Astrocyte of the cerebellum (primary cell): Measurements from ENCODE around the gene TPTE2.
"Not testable (repeated sequence)": the region's sequence is repeated elsewhere in the genome, so short reads cannot be mapped to it uniquely, and the experiment has no call there.

ENCODE experiments used
- DNase-seq: peaks from one replicate; pipeline ENCODE4 v3.0.0-alpha.2; 2011; ENCODE audit warnings: low read depth
- H3K4me3 ChIP-seq: 2 replicates; pipeline ENCODE4 v1.5.1; 2011; ENCODE audit warnings: mild to moderate bottlenecking, low read depth, low read length, moderate library complexity
- CTCF ChIP-seq: IDR thresholded peaks from 2 replicates; pipeline ENCODE4 v1.5.1; 2012; ENCODE audit warnings: low read length, low read depth, moderate library complexity, mild to moderate bottlenecking; ENCODE audit errors: missing control alignments
- in situ Hi-C: cut with HindIII; loops from 2 replicates; pipeline ENCODE4 v1.10.0; 2017; ENCODE audit warnings: low sequenced_read_pairs

Gene TPTE2

DNA sequence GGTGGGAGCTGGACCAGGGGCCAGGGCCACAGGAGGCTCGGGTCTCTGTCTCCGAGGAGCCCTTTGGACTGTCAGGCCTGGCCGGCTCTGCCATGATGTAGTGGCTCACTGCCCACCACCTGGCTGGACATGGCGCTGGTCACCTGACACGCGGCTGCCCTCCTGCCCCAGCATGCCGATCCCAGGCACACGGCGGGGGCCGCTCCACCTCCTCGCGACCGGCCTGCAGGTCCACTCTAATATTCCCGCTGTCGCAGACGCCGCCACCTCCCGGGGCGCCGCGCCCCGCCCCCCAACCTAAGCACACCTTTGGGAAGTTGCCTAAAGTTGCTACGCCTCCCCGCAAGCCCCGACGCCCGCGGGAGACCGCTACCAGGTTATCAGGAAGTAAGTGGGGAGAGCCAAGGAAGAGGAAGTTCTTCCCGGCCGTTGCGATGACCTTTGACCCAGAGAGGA, at the start of gene TPTE2:
Gene TPTE2, minus strand, starts transcription at position 406 of the 456 bp plus-strand sequence. CDS start 58,298 bp downstream, outside the sequence.
- in situ Hi-C loops, H3K4me3 ChIP-seq, DNase-seq: not testable (repeated sequence)

- in situ Hi-C loops, result no loop called here
- H3K4me3 ChIP-seq, result no peak overlapping the region
- TF ChIP-seq CTCF, result no peak
- DNase-seq, result no peak
Measured at GRCh38 chr13:19607523-19608078, 46.3 kb upstream of the TPTE2 start.

DNA sequence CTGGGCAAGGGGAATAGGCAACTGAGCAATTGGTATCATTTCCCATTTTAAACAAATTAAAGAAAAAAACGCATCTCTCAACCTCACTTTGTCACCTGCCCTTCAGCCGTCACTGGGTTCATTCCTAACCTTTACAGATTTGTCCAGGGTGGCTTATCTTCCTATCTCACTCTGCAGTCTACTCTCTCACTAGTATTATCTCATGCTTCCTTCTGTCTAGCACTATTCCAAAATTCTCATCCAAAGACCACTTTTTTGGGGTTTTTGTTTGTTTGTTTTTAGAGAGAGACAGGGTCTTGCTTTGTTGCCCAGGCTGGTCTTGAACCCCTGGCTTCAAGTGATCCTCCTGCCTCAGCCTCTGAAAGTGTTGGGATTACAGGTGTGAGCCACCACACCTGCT, 45.4 kb upstream of the TPTE2 start:
- TF ChIP-seq CTCF, result no peak
- DNase-seq, result no peak
- no peak overlapping the region for H3K4me3 ChIP-seq
- in situ Hi-C loops, result no loop called here

- no peak for DNase-seq
- in situ Hi-C loops, result no loop called here
- no peak for TF ChIP-seq CTCF
- no peak overlapping the region for H3K4me3 ChIP-seq
Measured at GRCh38 chr13:19606152-19606551, 44.8 kb upstream of the TPTE2 start.

DNA sequence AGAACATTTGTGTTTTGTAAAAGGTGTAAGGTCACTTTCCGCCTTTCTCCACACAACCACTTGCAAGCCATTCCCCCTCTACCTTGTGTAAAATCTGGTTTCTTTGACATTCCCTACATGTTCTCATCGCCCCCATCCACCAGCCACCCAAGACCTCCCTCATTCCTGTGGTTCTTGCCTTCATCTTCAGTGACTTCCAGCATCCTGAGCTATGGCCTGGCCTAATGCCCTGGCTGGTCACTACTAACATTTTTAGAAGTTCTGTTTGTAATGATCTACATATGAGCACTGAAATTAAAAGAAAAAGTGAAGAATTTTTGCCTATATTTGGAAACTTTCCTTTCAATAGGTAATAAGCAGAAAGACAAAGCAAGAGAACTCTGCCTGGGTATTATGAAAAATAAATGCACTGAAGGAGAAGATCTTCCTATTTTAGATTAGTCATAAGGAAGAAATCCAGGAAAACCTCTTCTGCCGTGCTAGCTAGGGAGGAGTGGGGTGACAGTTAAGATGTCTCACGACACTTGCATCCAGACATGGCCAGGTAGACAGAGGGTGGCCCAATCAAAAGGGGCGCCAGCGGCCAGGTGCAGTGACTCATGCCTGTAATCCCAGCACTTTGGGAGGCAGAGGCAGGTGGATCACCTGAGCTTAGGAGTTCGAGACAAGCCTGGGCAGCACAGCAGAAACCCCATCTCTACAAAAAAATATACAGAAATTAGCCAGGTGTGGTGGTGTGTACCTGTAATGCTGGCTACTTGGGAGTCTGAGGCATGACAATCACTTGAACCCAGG, 44.0 kb upstream of the TPTE2 start:
- no peak overlapping the region for H3K4me3 ChIP-seq
- in situ Hi-C loops, result no loop called here
- no peak for TF ChIP-seq CTCF
- peak; percentile 19 for DNase-seq

DNA sequence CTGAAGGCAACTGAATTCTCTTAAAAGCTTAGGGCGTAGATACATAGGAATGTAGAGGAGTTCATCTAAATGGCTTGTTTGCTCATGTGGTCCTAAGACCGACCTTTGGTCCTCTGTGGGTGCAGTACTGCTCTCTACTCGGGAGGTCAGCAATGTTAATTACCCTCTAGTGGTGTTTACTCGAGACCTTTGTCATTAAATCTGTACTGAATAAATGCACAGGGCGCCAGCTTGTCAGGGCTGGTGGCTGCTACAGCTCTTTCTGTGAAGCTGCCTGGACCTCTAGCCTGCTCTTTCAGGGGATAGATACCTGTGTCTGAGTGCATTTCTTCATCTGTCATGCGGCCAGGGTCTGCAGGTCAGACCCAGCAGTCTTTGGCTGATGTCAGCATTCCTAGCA, 43.0 kb upstream of the TPTE2 start:
- TF ChIP-seq CTCF, result no peak
- in situ Hi-C loops, result no loop called here
- H3K4me3 ChIP-seq, result no peak overlapping the region
- DNase-seq, result no peak
